GM19035 (cell line): ENCODE results near the gene SLC7A1.

Source experiments
- ATAC-seq: cut with Tn5 transposase; IDR thresholded peaks from one replicate; pipeline ENCODE4 v1.9.1; 2021; ENCODE audit not compliant: unreplicated experiment

Gene SLC7A1

DNA sequence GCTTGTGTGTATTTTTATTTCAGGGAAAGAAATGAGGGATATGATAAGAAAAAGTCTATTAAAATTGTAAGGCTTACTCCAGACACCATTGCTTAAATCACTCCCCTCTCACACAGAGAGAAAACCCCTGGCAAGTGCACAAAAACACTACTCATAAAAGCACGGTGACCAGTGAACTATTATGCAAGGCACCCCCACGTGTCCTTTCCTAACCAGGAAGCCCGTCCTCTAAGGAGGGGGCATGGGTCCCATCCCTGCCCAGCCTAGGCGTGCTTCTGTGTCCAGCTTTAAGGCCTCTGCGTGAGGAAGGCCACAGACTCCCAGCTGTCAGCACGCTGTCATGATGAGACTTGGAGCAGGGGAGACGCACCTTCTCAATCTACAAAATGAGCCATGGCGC, 83.5 kb downstream of the SLC7A1 start:
- no peak for ATAC-seq

DNA sequence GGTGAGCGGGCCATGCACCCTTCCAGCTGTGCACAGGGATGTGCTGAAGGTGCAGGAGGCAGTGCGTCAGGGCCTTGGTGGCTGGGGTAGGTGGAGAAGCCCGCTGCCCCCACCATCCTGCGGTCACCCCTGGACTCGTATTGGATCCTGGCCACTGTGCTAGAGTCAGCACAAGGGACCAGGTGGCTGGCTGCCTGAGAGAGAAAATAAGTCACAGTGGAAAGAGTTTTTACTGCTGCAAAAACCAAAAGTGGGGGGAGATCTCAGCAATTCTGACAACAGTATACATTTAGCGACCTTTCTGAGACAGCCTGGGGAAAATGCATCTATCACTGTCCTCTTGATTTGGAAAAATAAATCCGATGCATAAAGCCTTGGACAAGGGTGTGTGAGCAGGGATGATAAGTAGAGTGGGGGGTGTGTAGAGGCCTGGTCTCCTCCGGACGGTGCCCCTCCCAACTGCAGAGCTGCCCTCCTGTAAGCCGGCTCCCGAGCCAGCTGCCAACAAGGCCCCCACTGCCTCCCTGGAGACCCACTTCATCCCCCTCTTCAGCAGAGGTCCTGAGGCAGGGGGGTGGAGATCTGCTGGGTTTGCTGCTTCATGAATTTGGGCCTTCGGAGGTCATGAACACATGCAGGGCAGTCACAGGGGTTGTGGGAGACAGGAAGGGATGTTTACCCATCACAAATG, 84.2 kb downstream of the SLC7A1 start:
- ATAC-seq, result no peak

DNA sequence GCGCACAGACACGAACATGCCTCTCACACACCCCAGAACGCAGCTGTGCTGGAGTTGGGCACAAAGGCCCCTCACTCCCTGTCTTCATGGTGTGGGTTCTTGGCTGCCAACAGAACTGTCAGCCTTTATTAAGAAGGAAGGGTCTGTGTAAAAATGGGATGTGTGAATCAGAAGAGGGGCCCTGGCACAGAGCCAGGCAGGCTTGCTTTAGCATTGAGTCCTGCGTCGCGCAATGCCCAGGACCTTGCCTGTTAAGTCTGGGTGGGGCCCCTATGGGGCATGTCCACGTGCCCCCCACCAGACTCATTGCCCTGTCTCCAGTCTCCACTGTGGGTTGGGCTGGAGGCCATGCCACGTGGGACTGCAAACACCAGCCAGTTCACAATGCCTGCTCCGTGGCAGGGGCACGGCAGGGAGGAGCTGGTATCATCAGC, 84.8 kb downstream of the SLC7A1 start:
- ATAC-seq, result no peak

DNA sequence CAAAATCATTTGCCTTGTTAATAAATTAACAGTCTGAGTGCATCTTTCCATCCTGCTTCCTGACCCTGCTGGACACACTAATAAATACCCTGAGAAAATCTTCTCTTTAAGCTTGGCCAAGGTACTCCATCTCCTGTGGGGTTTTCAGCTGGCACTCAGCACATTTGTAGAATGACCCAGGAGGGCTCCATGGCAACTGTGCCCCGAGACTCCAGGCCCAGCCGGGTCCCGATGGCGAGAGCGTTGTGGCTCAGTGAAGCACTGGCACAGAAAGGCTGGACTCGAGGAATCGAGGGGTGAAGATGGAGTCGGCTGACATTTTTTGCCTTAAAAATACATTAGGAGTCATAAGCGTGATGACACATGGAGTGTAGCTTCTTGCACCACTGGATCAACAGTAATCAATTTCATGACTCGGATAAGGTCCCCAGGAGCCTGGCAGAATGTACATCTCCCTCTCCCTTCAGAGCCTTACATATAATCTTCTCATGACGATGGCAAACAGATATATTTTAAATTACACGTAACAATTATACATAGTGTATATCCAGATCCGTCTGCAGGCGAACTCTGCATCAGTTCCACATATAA, 85.4 kb downstream of the SLC7A1 start:
- no peak for ATAC-seq

DNA sequence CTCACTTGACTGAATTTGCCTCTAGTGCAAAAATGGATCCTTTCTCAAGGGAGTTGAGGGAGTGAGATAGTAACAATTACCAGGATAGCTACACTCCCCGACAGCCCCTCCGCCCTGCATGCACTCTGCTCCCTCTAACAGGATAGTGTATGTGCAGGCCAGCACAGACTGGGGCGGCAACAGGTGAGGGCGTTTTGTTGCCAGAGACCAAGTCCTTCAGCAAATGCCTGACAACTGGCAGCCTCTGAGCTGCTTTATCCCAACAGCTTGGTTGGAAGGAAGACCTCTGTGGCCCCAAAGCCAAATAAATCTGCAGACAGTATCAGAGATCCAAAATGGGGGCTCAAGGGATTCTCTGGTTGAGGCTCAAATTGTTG, 86.6 kb downstream of the SLC7A1 start:
- no peak for ATAC-seq

DNA sequence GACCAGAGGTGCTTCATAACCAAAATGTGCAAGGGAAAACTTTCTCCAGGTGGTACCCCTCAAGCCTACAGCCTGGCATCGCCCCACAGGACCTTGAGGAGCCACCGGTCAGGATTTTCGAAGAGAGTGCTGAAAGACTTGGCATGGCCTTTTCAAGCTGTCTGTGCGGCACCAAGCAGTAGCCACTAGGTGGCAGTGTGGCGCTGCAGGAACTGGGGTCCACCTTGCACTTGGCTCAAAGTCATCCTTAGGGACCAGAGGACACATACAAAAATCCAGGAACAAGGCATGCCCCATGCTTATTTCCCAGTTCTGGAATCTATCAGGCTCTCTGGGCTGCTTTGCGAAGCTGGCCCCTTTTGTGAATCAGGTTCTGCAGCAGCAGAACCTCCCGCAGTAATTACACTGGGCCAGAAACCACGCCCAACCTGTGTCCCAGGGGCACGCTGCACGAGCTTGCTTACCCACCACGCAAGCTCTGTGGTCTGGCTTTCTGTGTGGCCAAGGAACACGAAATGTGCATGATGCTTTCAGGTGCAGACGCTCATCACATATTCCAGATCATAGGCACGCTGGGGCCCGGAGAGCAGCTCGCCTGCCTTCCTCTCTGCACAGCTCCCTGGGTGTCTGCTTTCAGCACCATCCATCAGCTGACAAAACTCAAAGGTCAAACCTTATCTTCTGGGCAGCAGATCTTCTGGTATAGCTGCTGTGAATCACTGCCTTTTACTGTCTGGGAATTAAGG, 87.2 kb downstream of the SLC7A1 start:
- peak; percentile 57 for ATAC-seq

DNA sequence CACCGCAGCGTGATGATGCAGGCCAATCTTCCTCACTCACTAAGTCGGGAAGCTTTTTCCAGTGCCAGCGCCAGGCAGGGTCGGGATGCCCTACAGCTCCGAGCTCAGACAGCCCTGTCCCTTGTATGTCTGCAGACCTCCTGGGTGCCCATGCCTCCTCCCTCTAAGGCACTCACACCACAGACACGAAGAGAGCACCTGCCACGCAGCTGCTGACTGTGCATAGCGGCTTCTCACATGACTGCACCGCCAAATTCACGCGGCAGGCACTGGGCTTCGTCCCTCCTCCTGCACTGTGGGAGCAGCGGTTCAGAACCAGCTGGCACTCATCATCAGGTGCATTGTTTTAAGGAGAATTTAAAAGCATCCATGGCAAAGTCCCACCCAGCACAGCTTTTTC, 88.1 kb downstream of the SLC7A1 start:
- no peak for ATAC-seq

DNA sequence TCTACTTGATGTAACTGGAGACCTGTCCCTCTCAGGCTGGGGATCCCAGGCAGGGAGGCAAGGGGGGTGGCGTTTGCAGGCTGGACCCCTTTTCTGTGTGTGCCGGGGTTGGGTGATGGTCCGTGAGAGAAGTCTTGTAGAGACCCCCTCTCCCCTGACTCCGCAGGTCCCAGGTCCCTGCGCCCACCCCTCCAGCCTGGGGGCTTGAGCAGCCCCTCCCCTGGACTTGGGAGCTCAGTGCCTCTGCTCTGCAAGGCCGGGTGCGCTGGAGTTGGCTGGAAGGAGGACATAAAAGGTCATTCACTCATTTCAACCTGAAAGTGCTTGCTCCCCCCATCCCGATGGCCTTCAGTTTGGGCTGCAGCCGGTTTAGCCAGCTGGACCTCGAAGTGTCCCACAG, 89.5 kb downstream of the SLC7A1 start:
- ATAC-seq, result no peak

DNA sequence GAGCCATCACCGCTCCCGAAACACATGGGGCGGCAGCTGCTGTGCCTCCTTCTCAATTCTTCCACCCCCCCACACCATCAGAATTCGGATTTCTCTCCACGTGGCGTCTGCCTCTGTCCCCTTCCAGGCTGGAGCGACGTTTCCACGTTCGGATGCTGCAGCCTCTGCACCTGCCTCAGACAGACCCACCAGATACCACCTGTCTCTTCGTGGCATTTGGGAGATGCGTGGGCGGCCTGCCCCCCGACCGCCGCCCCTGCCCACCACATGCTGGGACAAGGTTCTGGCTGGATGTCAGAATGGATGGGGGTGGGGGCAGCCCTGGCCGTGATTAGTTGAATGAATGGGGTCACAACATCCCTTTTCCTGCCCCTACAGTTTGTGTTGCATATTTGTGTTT, 90.0 kb downstream of the SLC7A1 start:
- no peak for ATAC-seq

DNA sequence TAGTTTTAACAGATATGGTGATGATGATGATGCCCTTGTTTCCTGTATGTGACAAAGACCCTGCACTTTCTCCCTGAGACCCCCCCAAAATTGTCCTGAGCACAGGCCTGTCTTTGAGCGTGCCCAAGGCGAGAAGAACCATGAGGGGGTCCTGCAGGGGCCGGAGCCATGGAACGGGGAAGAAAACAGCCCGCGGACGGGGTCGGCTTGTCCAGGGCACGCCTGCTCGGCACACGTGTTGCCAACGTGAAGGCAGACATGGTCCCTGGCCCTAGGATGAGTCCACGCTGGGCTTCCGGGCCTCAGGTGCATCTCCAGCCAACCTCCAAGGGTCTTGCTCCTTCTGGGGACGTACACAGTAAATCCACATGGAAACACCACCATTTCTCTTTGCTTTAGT, 90.8 kb downstream of the SLC7A1 start:
- ATAC-seq, result no peak

DNA sequence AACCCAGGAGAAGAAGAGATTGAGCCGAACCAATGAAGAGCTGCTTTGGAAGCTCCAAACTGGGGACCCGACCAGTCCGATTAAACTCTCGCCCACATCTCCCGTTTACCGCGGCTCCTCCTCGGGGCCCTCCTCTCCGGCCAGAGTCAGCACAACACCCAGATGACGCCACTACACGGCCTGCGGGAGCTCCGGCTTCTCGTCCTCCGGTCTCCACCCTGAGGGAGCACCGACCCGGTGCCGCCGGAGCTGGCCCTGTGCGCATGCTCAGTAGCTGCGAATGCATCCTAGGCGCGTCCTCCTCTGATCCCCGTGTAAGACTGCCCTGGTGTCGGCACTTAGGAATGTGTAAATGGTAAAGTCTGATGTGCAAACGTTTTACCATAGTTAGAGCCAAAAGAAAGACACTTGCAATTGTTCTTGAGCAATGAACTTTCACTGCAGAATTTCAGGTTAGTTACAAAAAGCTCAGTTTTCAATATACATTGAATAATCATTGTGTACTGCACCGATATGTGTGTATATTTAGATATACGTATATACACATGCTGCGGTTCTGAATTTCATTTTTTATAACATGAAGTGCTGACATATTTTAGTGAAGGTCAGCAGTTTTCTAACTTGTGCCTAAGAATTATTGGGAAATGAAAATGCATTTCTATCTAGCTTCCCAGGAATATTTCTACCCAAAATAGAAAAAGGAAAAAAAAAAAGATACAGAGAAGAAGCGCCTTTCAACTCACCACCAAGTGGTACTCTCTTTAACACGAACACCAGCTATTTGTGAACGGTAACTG, 92.2 kb downstream of the SLC7A1 start:
- ATAC-seq, result no peak

DNA sequence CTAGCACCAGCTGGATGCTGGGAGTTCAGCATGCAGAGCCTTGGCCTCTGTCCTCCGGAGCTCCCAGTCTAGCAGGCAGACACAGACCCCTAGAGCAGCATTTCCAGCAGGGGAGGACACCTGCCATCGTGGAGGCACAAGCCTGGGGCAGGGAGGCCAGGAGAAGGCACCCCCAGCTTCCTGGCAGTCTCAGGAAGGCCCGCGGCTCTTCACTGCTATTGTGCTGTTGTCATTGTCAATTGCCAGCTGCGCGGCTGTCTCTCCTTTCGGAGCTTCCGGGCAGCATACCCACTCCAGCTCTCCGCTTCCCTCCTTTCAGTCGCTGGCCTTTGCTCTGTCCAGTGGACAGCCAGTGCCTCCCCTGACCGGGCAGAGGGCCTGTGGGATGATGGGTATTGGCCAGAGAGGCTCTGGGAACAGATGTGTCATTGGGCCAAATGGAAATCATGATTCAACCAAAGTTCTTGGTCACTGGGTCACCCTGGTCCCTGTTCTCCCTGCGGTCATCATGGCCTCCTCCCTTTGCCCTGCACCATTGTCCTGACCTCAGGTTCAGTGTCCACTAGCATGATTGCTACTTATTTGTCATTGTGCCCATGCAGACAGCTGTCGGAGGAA, 93.0 kb downstream of the SLC7A1 start:
- no peak for ATAC-seq

DNA sequence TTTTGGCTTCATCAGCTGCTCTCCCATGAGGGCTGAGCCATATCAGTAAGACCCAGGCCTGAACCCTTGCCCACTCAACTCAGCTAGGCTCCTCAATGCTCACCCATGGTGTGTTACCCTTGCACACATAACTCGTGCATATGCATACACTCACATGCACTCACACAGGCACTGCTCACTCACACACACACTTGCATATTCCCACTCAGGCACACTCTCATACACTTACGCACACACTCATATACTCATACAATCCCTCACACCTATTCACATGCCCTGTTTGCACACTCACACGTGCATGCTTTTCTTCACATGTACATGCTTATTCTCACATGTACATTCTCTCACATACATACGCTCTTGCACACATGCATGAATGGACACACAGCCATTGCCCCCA, 93.8 kb downstream of the SLC7A1 start:
- no peak for ATAC-seq

DNA sequence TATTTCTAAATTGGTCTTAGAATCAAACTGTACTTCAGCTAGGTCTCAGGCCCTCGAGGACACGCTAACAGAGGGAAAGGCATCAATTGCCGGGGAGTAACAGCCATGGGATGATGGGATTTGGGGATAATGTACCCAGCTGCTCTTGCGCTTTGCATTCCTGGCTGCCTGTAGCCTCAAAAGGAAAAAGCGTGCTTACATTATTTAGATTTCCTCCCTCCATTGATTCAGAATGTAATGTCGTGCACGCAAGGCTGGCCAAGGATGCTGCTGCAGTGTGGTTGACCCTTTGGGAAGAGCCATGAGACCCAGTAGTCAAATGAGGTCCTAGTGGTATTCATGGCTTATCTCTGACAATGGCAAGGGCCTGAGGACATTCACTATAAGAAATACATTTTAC, 95.1 kb downstream of the SLC7A1 start:
- no peak for ATAC-seq

DNA sequence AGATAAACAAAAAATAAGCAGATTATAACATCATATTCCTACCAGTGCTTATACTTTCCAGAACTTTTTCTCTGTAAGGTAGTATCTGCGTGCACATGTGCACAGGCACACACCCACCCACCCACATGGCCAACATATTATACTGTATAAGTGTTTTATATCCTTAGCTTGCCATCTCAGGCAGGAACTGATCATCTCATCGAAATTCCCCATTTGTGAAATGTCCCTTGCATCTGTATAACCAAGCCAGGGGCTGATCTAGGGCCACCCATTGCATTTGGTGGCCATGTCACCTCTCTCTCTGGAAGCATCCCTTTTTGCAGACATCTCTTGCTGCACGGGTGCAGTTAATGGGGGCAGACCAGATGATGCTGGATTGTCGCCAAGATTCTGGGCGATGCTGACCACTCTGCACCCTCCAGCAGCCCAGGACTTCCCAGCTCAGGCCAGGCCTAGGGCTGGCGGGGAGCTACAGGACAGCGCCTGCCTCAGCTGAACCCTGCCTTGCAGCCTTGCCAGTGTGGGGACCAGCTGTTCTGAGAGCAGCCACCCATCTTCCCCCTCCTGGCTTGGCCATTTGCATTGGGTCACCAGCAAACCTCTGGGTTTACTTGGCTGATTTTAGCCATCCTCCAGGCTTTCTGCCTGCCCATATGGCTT, 95.9 kb downstream of the SLC7A1 start:
- no peak for ATAC-seq

DNA sequence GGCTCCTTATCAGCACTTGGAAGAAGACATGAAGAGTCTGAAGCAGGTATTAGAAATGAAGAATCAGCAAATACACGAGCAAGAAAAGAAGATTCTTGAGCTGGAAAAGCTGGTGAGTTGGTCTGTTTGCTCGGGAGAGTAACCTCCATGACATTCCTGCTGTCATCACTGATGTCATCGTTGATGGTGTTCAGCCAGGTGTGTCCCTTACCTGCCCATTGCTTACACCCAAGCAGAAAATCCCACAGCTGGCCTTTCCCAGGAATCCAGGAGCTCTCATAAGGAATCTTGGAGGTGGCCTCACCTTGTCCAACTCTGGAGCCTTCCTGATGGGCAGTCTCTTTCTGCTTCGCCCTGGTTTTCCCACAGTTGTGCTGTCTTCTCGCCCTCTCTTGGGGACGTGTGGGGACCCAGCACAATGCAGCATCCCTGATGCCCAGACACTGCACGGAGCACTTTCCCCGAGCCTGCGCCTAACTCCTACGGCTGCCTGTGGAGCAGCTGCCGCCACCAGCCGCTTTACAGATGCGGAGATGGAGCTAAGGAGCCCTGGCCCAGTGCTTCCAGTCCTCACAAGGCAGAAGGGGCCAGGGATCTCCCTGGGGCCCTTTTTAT, 97.0 kb downstream of the SLC7A1 start:
- no peak for ATAC-seq

DNA sequence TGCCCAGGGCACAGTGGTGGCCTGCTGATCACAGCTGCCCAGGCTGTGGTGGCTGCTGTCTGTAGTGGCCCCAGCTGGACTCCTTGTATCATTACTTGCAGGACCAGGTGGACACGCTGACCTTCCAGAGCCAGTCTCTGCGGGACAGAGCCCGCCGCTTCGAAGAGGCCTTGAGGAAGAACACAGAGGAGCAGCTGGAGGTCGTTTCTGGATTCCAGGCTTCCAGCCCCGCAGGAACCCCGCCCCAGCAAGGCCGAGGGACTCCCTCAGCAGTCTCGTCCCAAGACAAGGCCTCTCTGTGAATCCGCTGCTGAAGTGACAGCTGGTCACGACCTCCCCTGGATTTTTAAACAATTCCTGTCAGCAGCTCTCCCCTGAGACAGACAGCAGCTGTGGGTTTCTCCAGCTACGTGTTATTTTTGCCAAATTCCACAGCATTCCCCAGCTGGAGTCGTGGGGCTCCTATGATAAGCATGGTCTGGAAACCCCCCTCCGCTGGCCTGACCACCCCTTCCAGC, 98.3 kb downstream of the SLC7A1 start:
- ATAC-seq, result no peak

DNA sequence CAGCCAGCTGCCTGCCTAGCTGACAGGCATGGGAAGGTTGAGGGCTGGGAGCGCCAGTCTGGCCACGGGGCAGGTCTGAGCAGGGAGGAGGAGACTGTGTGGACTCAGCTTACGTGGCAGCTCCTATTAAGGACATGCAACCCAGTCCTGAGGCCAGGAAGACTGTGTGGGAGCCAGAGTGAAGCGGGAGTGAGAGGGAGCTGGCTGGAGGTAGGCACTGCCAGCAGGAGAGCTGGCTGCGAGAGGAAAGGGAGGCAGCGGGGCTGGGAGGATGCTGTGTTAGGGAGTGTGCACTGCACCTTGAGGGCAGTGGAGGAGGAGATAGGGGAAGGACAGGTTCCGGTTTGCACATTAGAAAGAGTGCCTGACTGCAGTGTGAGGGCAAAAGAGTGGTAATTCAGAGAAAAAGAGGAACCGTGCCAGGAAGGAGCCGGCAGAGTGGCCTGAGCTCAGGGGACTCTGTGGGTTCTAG, 99.2 kb downstream of the SLC7A1 start:
- peak; percentile 49 for ATAC-seq

DNA sequence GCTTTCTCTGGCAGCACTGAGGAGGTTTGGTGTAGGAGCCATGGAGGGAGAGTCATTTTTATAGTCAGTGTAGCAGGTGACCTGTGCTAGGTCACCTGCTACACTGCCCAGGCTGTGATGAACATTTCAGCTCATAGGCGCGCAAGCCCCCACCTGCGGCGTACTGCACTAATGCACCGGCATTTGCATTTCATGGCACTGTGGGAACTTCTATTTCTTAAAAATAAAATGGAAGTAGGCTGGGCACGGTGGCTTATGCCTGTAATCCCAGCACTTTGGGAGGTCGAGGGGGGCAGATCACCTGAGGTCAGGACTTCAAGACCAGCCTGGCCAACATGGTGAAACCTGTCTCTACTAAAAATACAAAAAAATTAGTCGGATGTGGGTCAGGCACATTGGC, 101.0 kb downstream of the SLC7A1 start:
- no peak for ATAC-seq

DNA sequence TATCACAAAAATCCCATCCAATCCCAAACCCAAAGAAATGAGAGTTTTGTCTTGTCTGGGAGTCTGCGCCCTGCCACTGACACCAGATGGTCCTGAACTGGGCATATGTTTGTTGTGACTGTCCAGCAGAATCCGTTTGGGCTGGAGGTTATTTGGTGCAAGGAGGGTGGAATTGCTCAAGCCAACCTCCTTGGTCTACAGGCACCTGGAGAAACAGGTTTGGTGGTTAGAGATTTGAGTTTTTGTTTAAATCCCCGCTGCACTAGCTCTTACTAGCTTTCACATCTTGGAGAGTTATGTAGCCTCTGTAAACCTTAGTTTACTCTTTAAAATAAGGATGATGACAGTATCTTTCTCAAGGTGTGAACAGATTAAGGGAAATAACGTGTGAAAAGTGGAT, 101.7 kb downstream of the SLC7A1 start:
- ATAC-seq, result no peak
